ENCODE measurements around the gene DISP3. TPM values are rescaled to one million over a fixed set of nuclear protein-coding genes. Genes with fewer than 3 reads are reported as not detected.

Gene DISP3
- total RNA-seq, 3 donors from 2014 or later (not counting 1 experiment from before 2014, with no cell fraction given): 0.24 to 0.68 (median 0.60) TPM

DNA sequence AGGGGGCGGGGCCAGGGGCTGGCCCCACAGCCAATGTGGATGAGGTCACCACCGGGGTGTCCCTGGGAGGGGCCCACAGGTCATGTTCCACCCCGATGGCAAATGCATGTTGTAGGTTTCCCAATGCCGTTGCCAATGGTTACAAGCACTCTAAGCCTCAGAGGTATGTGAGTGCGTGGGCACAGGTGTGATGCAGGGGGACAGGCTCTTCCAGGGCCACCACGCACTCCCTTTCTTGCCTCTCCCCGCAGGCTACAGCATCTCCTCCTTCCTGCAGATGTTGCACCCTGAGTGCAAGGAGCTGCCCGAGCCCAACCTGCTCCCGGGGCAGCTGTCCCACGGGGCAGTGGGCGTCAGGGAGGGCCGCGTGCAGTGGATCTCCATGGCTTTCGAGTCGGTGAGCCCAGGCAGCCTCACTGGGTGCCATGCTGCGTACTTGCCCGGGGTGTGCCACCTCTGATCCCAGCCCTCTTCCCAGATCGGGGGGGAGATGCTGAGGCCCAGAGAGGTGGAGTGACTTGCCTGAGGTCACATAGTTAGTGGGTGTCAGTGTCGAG is 52.4 kb downstream of the DISP3 start:
- Mint-ChIP-seq H3K4me3 (no peak overlapping the region), H3K9me3 (no peaks in the 10 kb centered on the region), H3K4me1 (no peaks in the 10 kb centered on the region), H3K36me3 (no peaks in the 10 kb centered on the region), H3K27ac (no peak overlapping the region), H3K27me3 (ENCODE audit: low read depth in 2 of 2) (no peaks in the 10 kb centered on the region)
- ATAC-seq (no peak), DNase-seq (no peak)
- TF ChIP-seq, protein P1, sequence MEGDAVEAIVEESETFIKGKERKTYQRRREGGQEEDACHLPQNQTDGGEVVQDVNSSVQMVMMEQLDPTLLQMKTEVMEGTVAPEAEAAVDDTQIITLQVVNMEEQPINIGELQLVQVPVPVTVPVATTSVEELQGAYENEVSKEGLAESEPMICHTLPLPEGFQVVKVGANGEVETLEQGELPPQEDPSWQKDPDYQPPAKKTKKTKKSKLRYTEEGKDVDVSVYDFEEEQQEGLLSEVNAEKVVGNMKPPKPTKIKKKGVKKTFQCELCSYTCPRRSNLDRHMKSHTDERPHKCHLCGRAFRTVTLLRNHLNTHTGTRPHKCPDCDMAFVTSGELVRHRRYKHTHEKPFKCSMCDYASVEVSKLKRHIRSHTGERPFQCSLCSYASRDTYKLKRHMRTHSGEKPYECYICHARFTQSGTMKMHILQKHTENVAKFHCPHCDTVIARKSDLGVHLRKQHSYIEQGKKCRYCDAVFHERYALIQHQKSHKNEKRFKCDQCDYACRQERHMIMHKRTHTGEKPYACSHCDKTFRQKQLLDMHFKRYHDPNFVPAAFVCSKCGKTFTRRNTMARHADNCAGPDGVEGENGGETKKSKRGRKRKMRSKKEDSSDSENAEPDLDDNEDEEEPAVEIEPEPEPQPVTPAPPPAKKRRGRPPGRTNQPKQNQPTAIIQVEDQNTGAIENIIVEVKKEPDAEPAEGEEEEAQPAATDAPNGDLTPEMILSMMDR (IDR thresholded peaks at IDR 0.05): no peak
- no peak overlapping the region for H3K4me3 ChIP-seq (ENCODE audit: low read length)
- no peak overlapping the region for H3K27ac ChIP-seq (ENCODE audit: low read length)
- intact Hi-C loops (cut with micrococcal nuclease): no loop called here
- no peaks in the 10 kb centered on the region for H3K9me3 ChIP-seq (ENCODE audit: control insufficient read depth, insufficient read depth, low read length)
- no peaks in the 10 kb centered on the region for H3K27me3 ChIP-seq (ENCODE audit: control insufficient read depth, insufficient read depth, low read length)
- H3K36me3 ChIP-seq (ENCODE audit: control insufficient read depth, insufficient read depth, low read length): no peaks in the 10 kb centered on the region
- WGBS (ENCODE audit: insufficient coverage): 81% methylated on average over 19 of the region's 19 CpGs
- H3K4me1 ChIP-seq (ENCODE audit: control insufficient read depth, insufficient read depth, low read length): no peaks in the 10 kb centered on the region

DNA sequence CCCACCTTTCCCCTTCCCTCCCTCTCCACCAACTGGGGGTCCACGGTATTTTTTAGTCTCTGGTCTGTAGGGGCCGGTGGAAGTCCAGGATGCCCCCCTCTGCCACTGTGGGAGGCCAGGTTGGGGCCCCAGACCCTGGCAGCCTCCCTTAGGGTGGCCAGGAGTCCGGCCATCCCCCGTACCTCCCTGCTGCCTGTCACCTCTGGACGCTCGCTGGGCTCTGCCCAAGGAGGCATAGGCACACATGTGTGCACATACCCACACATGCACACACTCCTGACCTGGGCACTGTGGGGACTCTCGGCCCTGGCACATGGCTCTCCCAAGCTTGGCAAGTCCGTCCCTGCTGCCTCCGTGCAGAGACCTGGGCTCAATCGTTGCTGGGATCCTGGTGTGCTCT is 53.0 kb downstream of the DISP3 start:
- H3K27ac Mint-ChIP-seq: no peak overlapping the region
- Histone ChIP-seq H3K27me3 (ENCODE audit: control insufficient read depth, insufficient read depth, low read length) (no peaks in the 10 kb centered on the region), H3K27ac (ENCODE audit: low read length) (no peak overlapping the region), H3K9me3 (ENCODE audit: control insufficient read depth, insufficient read depth, low read length) (no peaks in the 10 kb centered on the region), H3K4me1 (ENCODE audit: control insufficient read depth, insufficient read depth, low read length) (no peaks in the 10 kb centered on the region), H3K36me3 (ENCODE audit: control insufficient read depth, insufficient read depth, low read length) (no peaks in the 10 kb centered on the region), H3K4me3 (ENCODE audit: low read length) (no peak overlapping the region)
- ATAC-seq (no peak), DNase-seq (no peak)
- no peak overlapping the region for H3K4me3 Mint-ChIP-seq
- H3K27me3 Mint-ChIP-seq (ENCODE audit: low read depth in 2 of 2): no peaks in the 10 kb centered on the region
- H3K36me3 Mint-ChIP-seq: no peaks in the 10 kb centered on the region
- TF ChIP-seq, protein P1 (IDR thresholded peaks at IDR 0.05): no peak
- 84% methylated on average over 10 of the region's 10 CpGs for WGBS (ENCODE audit: insufficient coverage)
- intact Hi-C loops (cut with micrococcal nuclease): no loop called here
- H3K4me1 Mint-ChIP-seq: no peaks in the 10 kb centered on the region
- no peaks in the 10 kb centered on the region for H3K9me3 Mint-ChIP-seq

DNA sequence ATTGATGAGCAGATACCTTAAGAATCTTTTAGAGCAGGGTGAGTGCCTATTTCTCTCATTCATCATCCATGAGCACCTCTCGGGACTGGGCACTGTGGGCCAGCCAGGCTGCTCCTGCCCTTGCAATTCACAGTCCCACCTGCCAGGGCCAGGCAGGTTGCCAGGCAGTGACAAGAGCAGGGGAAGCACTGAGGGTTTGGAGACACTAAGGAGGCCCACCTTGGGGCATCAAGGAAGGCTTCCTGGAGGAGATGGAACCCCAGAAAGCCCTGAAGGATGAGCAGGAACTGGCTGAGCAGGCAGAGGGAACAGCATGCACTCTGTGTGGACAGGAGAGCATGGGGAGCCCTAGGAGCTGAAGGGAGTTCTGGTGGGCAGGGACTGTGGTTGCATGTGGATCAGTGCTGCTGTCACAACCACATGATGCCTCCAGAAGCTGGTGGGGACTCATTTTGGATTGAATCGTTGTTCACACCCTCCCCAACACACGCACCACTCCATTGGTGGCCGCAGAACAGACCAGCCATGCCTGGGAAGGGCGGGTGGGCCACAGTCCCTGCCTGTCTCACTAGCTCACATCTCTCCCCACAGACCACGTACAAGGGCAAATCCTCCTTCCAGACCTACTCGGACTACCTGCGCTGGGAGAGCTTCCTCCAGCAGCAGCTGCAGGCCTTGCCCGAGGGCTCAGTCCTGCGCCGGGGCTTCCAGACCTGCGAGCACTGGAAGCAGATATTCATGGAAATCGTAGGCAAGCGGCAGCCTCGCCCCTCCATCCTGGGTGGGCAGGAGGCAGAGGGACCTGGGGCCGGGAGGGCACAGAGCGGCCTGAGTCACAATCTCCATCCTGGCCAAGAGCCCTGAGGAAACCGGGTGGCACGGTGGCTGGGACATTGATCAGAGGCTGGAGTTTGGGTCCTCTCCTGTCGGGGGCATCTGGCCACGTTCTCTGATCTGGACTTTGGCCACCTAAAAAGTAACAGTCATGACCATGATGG is 55.1 kb downstream of the DISP3 start:
- Histone ChIP-seq H3K27me3 (ENCODE audit: control insufficient read depth, insufficient read depth, low read length) (no peaks in the 10 kb centered on the region), H3K4me1 (ENCODE audit: control insufficient read depth, insufficient read depth, low read length) (no peaks in the 10 kb centered on the region), H3K4me3 (ENCODE audit: low read length) (no peak overlapping the region), H3K27ac (ENCODE audit: low read length) (no peak overlapping the region), H3K36me3 (ENCODE audit: control insufficient read depth, insufficient read depth, low read length) (no peaks in the 10 kb centered on the region), H3K9me3 (ENCODE audit: control insufficient read depth, insufficient read depth, low read length) (no peaks in the 10 kb centered on the region)
- no peak for DNase-seq
- no peak overlapping the region for H3K4me3 Mint-ChIP-seq
- no peaks in the 10 kb centered on the region for H3K4me1 Mint-ChIP-seq
- intact Hi-C loops (cut with micrococcal nuclease): no loop called here
- no peak overlapping the region for H3K27ac Mint-ChIP-seq
- no peaks in the 10 kb centered on the region for H3K36me3 Mint-ChIP-seq
- TF ChIP-seq, protein P1 (IDR thresholded peaks at IDR 0.05): no peak
- no peaks in the 10 kb centered on the region for H3K9me3 Mint-ChIP-seq
- WGBS (ENCODE audit: insufficient coverage): 87% methylated on average over 21 of the region's 21 CpGs
- no peaks in the 10 kb centered on the region for H3K27me3 Mint-ChIP-seq (ENCODE audit: low read depth in 2 of 2)
- no peak for ATAC-seq

Data from natural killer cell (primary cell).